Pancreas (tissue), 10 donors: ENCODE data around the gene NSRP1. TPM values are rescaled to one million over a fixed set of nuclear protein-coding genes. Genes with fewer than 3 reads are reported as not detected.
A peak's percentile ranks its signal among the peaks of the same experiment; 100 is the strongest.

Experiments
- ATAC-seq, 4 donors: fragments of 200-7000 bp; cut with Tn5 transposase; one replicate each; pipeline versions ENCODE4 v1.8.0 to v1.9.1; 2020; ENCODE audit warnings: mild to moderate bottlenecking in 4 of 4, moderate library complexity in 4 of 4
- DNase-seq, 6 donors: peaks; one replicate each; pipeline ENCODE4 v3.0.0-alpha.2; 2020
- FAIRE-seq: peaks from 2 replicates; lab custom pipeline; 2012; peaks lifted over from hg19 to GRCh38; lab: Jason Lieb, UNC
- H3K27ac ChIP-seq, 4 donors: fragments of 200-600 bp; sonication (generic); 1 replicate in 3 of 4; 2 replicates in 1 of 4; pipeline versions ENCODE4 v1.5.0 to v1.8.0; 2020
- H3K27me3 ChIP-seq, 4 donors: fragments of 200-600 bp; one replicate each; pipeline ENCODE4 v1.8.0; 2021
- H3K36me3 ChIP-seq, 3 donors: fragments of 200-600 bp; sonication (generic) in 1 of 3; one replicate each; pipeline versions ENCODE4 v1.5.0 to v1.8.0; 2020 to 2021
- H3K4me1 ChIP-seq, 3 donors: fragments of 200-600 bp; one replicate each; pipeline ENCODE4 v1.8.0; 2021
- H3K4me3 ChIP-seq, 4 donors: fragments of 200-600 bp; sonication (generic) in 2 of 4; one replicate each; pipeline versions ENCODE4 v1.5.0 to v1.8.0; 2020 to 2021
- H3K9me3 ChIP-seq, 4 donors: fragments of 200-600 bp; one replicate each; pipeline ENCODE4 v1.8.0; 2021
- CTCF ChIP-seq, 4 donors: fragments of 200-600 bp; sonication (generic) in 3 of 4; IDR thresholded peaks; one replicate each; pipeline versions ENCODE4 v1.5.0 to v1.8.0; 2021; ENCODE audit warnings: antibody characterized with exemption in 4 of 4
- WGBS, 2 donors: extraction: QIAGEN DNeasy Blood & Tissue Kit; methylation state at CpG; one replicate each; pipeline ENCODE4 v1.1.7; 2013; 5-methylcytosine and 5-hydroxymethylcytosine counted together
- intact Hi-C, 3 donors: fragments of 100-400 bp; cut with DNase I; formaldehyde crosslinking; loops; one replicate each; pipeline versions ENCODE4 v1.11.1 to v1.14.2; 2022
- polyA plus RNA-seq, 2 donors: library from polyadenylated mRNA; stranded (reverse); fragments of 200-250 nt; gene quantifications; one replicate each; pipeline ENCODE4 v1.2.3, GENCODE V29; 2013
- total RNA-seq, 6 donors: library from RNA; stranded (reverse); fragmentation: NEBNext Ultra II Directional in 4 of 6; extraction: Animal tissue kit (Norgen Biotek cat#: 25700) in 4 of 6; gene quantifications; one replicate each; pipeline versions ENCODE4 v1.2.1 to v1.2.4, GENCODE V29; 2021 to 2023
- donor health status: healthy with polysubstance abuse.
- donor health status: DM: no; HTN: no; CAD: no; lungs with moderate emphysema.
- donor health status: DM: no; HTN: no; CAD: no.
- donor health status: control.
- donor health status: control.
- donor health status: Bipolar disorder and iron deficiency.
- donor health status: DM: yes; HTN: yes; CAD: no.
- donor health status: DM: no; HTN: no; CAD: no.
- donor health status: DM: no; HTN: no; CAD: no.
- donor health status: DM: yes; HTN: yes; CAD: no.

NSRP1 gene
- total RNA-seq (10 to 100 TPM; 13.8 to 18.2 (median 15.0) TPM), polyA plus RNA-seq (10 to 100 TPM; 15.4 to 24.2 TPM)

GRCh38 chr17:30116661-30117551 lies at the start of gene NSRP1:
Gene NSRP1 (plus strand): TSS chr17:30116816. CDS start chr17:30116844, 28 bp downstream.
- peak; percentile 92 to 97 (median 94) for DNase-seq
- H3K27ac ChIP-seq, result peak within 1 kb of the TSS; percentile 89 to 95 (median 91)
- H3K36me3 ChIP-seq, result peaks cover 0 to 5% (median 0%) of the 10 kb centered on the region in 3 donors
- FAIRE-seq, result no peak
- H3K4me1 ChIP-seq, result peaks cover 0 to 25% (median 8%) of the 10 kb centered on the region in 3 donors
- WGBS, 2 donors, result 0 to 1% methylated on average over 47 of the region's 47 CpGs
- H3K4me3 ChIP-seq, result peak within 1 kb of the TSS; percentile 28 to 67 (median 54)
- no peaks in the 10 kb centered on the region for H3K9me3 ChIP-seq
- ATAC-seq, result peak; percentile 97 to 99 (median 98)
- intact Hi-C loops, result no loop called here
- H3K27me3 ChIP-seq, result no peaks in the 10 kb centered on the region
- no peak for TF ChIP-seq CTCF (IDR thresholded peaks at IDR 0.05)

- H3K4me3 ChIP-seq, result no peak overlapping the region
- intact Hi-C loops, result no loop called here
- no peak for TF ChIP-seq CTCF (IDR thresholded peaks at IDR 0.05)
- ATAC-seq (no peak), DNase-seq (no peak), FAIRE-seq (no peak)
- H3K27ac ChIP-seq, result no peak overlapping the region
- no peaks in the 10 kb centered on the region for H3K9me3 ChIP-seq
- no peaks in the 10 kb centered on the region for H3K36me3 ChIP-seq
- no peaks in the 10 kb centered on the region for H3K4me1 ChIP-seq
- H3K27me3 ChIP-seq, result no peaks in the 10 kb centered on the region
- 88 to 92% methylated on average over 16 of the region's 16 CpGs for WGBS, 2 donors
Observed at GRCh38 chr17:30068465-30068864, 48.2 kb upstream of the NSRP1 start.

GRCh38 chr17:30074254-30074653 lies 42.4 kb upstream of the NSRP1 start:
- Histone ChIP-seq H3K27me3 (no peaks in the 10 kb centered on the region), H3K4me1 (no peaks in the 10 kb centered on the region), H3K36me3 (no peaks in the 10 kb centered on the region), H3K9me3 (no peaks in the 10 kb centered on the region), H3K27ac (no peak overlapping the region), H3K4me3 (no peak overlapping the region)
- DNase-seq (no peak), ATAC-seq (no peak), FAIRE-seq (no peak)
- intact Hi-C loops, result no loop called here
- no peak for TF ChIP-seq CTCF (IDR thresholded peaks at IDR 0.05)
- 74 to 79% methylated on average over 2 of the region's 2 CpGs for WGBS, 2 donors

- FAIRE-seq, result no peak
Observed at GRCh38 chr17:30074730-30075129, 41.9 kb upstream of the NSRP1 start.

More at GRCh38 chr17:30074730-30075129, 41.9 kb upstream of the NSRP1 start:
- Histone ChIP-seq H3K4me1 (no peaks in the 10 kb centered on the region), H3K27ac (no peak overlapping the region), H3K4me3 (no peak overlapping the region), H3K27me3 (no peaks in the 10 kb centered on the region), H3K9me3 (no peaks in the 10 kb centered on the region), H3K36me3 (no peaks in the 10 kb centered on the region)
- ATAC-seq, result no peak
- no peak for DNase-seq
- no peak for TF ChIP-seq CTCF (IDR thresholded peaks at IDR 0.05)
- WGBS, 2 donors, result 89 to 94% methylated on average over 2 of the region's 2 CpGs
- intact Hi-C loops, result no loop called here
